GM12878 (cell line): Measurements from ENCODE around the gene BUB3. TPM values are rescaled to one million over a fixed set of nuclear protein-coding genes. Genes with fewer than 3 reads are reported as not detected.

Source experiments
- ATAC-seq: fragments of 200-7000 bp; cut with Tn5 transposase; 3 replicates; pipeline ENCODE4 v1.9.1; 2020; ENCODE audit warnings: mild to moderate bottlenecking, moderate library complexity
- BruUV-seq: library from RNA; stranded (reverse); fragments of 400-500 nt; replicated peaks from 2 replicates; lab custom pipeline; 2021; lab: Mats Ljungman, UMichigan
- CTCF ChIA-PET: fragments of 300-600 bp; sonication (Branson Sonifier 250); formaldehyde crosslinking; extraction: SDS; loops from one replicate; lab custom pipeline; 2021; ENCODE audit warnings: inconsistent platforms; lab: Yijun Ruan, JAX
- POLR2A ChIA-PET: fragments of 350-600 bp; formaldehyde crosslinking; extraction: SDS; loops from one replicate; lab custom pipeline; 2021; ENCODE audit warnings: inconsistent platforms; lab: Charles Lee
- RAD21 ChIA-PET: fragments of 300-600 bp; sonication (Branson Sonifier 250); formaldehyde crosslinking; loops from one replicate; lab custom pipeline; 2023; ENCODE audit warnings: antibody characterized with exemption; ENCODE audit not compliant: unreplicated experiment; lab: Charles Lee
- SMC1A ChIA-PET: fragments of 300-600 bp; sonication (Branson Sonifier 250); formaldehyde crosslinking; loops from one replicate; lab custom pipeline; 2023; ENCODE audit not compliant: unreplicated experiment, uncharacterized antibody; lab: Charles Lee
- DNase-seq: peaks from one replicate; pipeline ENCODE4 v3.0.0-alpha.2; 2011; ENCODE audit warnings: low read depth, low spot score
- FAIRE-seq: peaks from 3 replicates; lab custom pipeline; 2011; peaks lifted over from hg19 to GRCh38; lab: Jason Lieb, UNC
- H2AFZ ChIP-seq: 2 replicates; pipeline ENCODE4 v1.6.0; 2011; ENCODE audit warnings: low read depth, low read length, control low read depth; ENCODE audit not compliant: control insufficient read depth
- H3K27ac ChIP-seq: 2 replicates; pipeline ENCODE4 v1.5.1; 2011; ENCODE audit warnings: control low read depth; ENCODE audit not compliant: control insufficient read depth, insufficient read depth
- H3K27me3 ChIP-seq, 2 experiments: replicated peaks in 1 of 2; 2 replicates each; pipeline versions ENCODE4 v1.6.0 to v1.6.1; 2011; ENCODE audit warnings: low read length in 1 of 2; ENCODE audit not compliant: control insufficient read depth in 2 of 2, insufficient read depth in 2 of 2
- H3K36me3 ChIP-seq, 2 experiments: 2 replicates each; pipeline ENCODE4 v1.5.1; 2011; ENCODE audit warnings: low read length in 1 of 2; ENCODE audit not compliant: control insufficient read depth in 2 of 2, insufficient read depth in 2 of 2
- H3K4me1 ChIP-seq: 2 replicates; pipeline ENCODE4 v1.6.1; 2011; ENCODE audit warnings: mild to moderate bottlenecking, low read length, moderate library complexity, mixed read lengths; ENCODE audit not compliant: control insufficient read depth, insufficient read depth
- H3K4me2 ChIP-seq: 2 replicates; pipeline ENCODE4 v1.6.0; 2011; ENCODE audit warnings: control low read depth; ENCODE audit not compliant: control insufficient read depth, insufficient read depth
- H3K4me3 ChIP-seq: fragments of 200-600 bp; sonication (generic); 2 replicates; pipeline ENCODE4 v1.5.1; 2016
- H3K79me2 ChIP-seq: 2 replicates; pipeline ENCODE4 v1.6.0; 2011; ENCODE audit warnings: low read length; ENCODE audit not compliant: control insufficient read depth, insufficient read depth
- H3K9ac ChIP-seq: 2 replicates; pipeline ENCODE4 v1.8.0; 2011; ENCODE audit warnings: low read length, control low read depth, mixed read lengths; ENCODE audit not compliant: control insufficient read depth, insufficient read depth
- H3K9me3 ChIP-seq: replicated peaks from 3 replicates; pipeline ENCODE4 v1.5.1; 2011; ENCODE audit warnings: mild to moderate bottlenecking, low read length; ENCODE audit not compliant: control insufficient read depth, insufficient read depth
- H4K20me1 ChIP-seq: 2 replicates; pipeline ENCODE4 v1.6.0; 2011; ENCODE audit not compliant: control insufficient read depth, insufficient read depth
- EED ChIP-seq: sonication (generic); IDR thresholded peaks from 2 replicates; pipeline ENCODE4 v1.6.1; 2016; ENCODE audit warnings: antibody characterized with exemption, low read depth
- EZH2 ChIP-seq: IDR thresholded peaks from 2 replicates; pipeline ENCODE4 v1.6.1; 2012; ENCODE audit warnings: low read depth, mild to moderate bottlenecking, control low read depth, inconsistent platforms, low read length, borderline replicate concordance; ENCODE audit not compliant: control insufficient read depth
- HDAC6 ChIP-seq: fragments of 200-600 bp; sonication (generic); IDR thresholded peaks from one replicate; pipeline ENCODE4 v1.8.0; 2017; ENCODE audit warnings: antibody characterized with exemption; ENCODE audit not compliant: unreplicated experiment
- IKZF1 ChIP-seq: fragments of 450-650 bp; conservative IDR thresholded peaks from 2 replicates; pipeline ENCODE4 v1.6.1; 2017; ENCODE audit warnings: antibody characterized with exemption, mild to moderate bottlenecking
- JUNB ChIP-seq: IDR thresholded peaks from 2 replicates; pipeline ENCODE4 v1.6.1; 2016; ENCODE audit warnings: antibody characterized with exemption, mild to moderate bottlenecking
- NFYA ChIP-seq: IDR thresholded peaks from 2 replicates; pipeline ENCODE4 v1.6.1; 2011; ENCODE audit warnings: low read depth, mild to moderate bottlenecking, low read length, improper control_type of control experiment, borderline replicate concordance
- STAT1 ChIP-seq: fragments of 450-650 bp; conservative IDR thresholded peaks from 2 replicates; pipeline ENCODE4 v1.6.1; 2014; ENCODE audit warnings: antibody characterized with exemption, mild to moderate bottlenecking
- ZBTB40 ChIP-seq: fragments of 450-650 bp; IDR thresholded peaks from 2 replicates; pipeline ENCODE4 v1.6.1; 2016; ENCODE audit warnings: mild to moderate bottlenecking, moderate library complexity, borderline replicate concordance
- WGBS: methylation state at CpG from one replicate; pipeline ENCODE4 v1.1.6; 2016; ENCODE audit warnings: low lambda C conversion rate; ENCODE audit not compliant: insufficient replicate concordance, insufficient coverage; ENCODE audit errors: missing lambda C conversion rate; 5-methylcytosine and 5-hydroxymethylcytosine counted together
- in situ Hi-C: fragments of 300-500 bp; cut with MboI; formaldehyde crosslinking; loops from 9 replicates; pipeline ENCODE4 v1.14.3; 2018; ENCODE audit warnings: mixed read lengths
- intact Hi-C: fragments of 100-400 bp; cut with micrococcal nuclease; formaldehyde crosslinking; loops from one replicate; pipeline ENCODE4 v1.14.2; 2022; ENCODE audit not compliant: unreplicated experiment
- polyA plus RNA-seq, 11 experiments: library from polyadenylated mRNA; depleted of rRNA in 4 of 11; unstranded in 6 of 11; stranded (reverse) in 5 of 11; fragments of >200 nt; fragmentation: Nextera tagmentation in 4 of 11; fragmentation: Illumina TruSeq in 1 of 11; extraction: Ambion mirVana in 4 of 11; extraction: Trizol in 1 of 11; gene quantifications; 1 replicate in 1 of 11; 2 replicates in 10 of 11; pipeline versions ENCODE4 v1.2.1 to v1.2.3, GENCODE V29; 2011 to 2016; ENCODE audit warnings: inconsistent platforms in 2 of 11, missing spikeins in 2 of 11, low read depth in 1 of 11
- total RNA-seq, 4 experiments: library from RNA; depleted of rRNA in 3 of 4; stranded (reverse); fragments of >200 nt in 3 of 4; fragmentation: Illumina TruSeq in 1 of 4; extraction: Trizol in 1 of 4; gene quantifications; 2 replicates each; pipeline versions ENCODE4 v1.2.1 to v1.2.3, GENCODE V29; 2013 to 2021
- TF ChIP-seq, protein P1 (sequence below): IDR thresholded peaks from 2 replicates; pipeline ENCODE4 v1.6.1; 2012; ENCODE audit warnings: improper control_type of control experiment, low read depth, low read length; ENCODE audit not compliant: insufficient replicate concordance
- TF ChIP-seq, protein P2 (sequence below): IDR thresholded peaks from 2 replicates; pipeline ENCODE4 v1.6.1; 2012; ENCODE audit warnings: low read depth, low read length, improper control_type of control experiment

BUB3 gene
- total and polyA plus RNA-seq, 10 of the 15 experiments (the other 5 are each of a cell fraction or from before 2014, with no cell fraction given), result 260 to 1,126 (median 441) TPM

GRCh38 chr10:123183724-123184123 lies 29.5 kb downstream of the BUB3 start (continued):
- TF ChIP-seq, protein P1, sequence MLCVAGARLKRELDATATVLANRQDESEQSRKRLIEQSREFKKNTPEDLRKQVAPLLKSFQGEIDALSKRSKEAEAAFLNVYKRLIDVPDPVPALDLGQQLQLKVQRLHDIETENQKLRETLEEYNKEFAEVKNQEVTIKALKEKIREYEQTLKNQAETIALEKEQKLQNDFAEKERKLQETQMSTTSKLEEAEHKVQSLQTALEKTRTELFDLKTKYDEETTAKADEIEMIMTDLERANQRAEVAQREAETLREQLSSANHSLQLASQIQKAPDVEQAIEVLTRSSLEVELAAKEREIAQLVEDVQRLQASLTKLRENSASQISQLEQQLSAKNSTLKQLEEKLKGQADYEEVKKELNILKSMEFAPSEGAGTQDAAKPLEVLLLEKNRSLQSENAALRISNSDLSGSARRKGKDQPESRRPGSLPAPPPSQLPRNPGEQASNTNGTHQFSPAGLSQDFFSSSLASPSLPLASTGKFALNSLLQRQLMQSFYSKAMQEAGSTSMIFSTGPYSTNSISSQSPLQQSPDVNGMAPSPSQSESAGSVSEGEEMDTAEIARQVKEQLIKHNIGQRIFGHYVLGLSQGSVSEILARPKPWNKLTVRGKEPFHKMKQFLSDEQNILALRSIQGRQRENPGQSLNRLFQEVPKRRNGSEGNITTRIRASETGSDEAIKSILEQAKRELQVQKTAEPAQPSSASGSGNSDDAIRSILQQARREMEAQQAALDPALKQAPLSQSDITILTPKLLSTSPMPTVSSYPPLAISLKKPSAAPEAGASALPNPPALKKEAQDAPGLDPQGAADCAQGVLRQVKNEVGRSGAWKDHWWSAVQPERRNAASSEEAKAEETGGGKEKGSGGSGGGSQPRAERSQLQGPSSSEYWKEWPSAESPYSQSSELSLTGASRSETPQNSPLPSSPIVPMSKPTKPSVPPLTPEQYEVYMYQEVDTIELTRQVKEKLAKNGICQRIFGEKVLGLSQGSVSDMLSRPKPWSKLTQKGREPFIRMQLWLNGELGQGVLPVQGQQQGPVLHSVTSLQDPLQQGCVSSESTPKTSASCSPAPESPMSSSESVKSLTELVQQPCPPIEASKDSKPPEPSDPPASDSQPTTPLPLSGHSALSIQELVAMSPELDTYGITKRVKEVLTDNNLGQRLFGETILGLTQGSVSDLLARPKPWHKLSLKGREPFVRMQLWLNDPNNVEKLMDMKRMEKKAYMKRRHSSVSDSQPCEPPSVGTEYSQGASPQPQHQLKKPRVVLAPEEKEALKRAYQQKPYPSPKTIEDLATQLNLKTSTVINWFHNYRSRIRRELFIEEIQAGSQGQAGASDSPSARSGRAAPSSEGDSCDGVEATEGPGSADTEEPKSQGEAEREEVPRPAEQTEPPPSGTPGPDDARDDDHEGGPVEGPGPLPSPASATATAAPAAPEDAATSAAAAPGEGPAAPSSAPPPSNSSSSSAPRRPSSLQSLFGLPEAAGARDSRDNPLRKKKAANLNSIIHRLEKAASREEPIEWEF, result no peak
- TF ChIP-seq JUNB, result no peak

DNA sequence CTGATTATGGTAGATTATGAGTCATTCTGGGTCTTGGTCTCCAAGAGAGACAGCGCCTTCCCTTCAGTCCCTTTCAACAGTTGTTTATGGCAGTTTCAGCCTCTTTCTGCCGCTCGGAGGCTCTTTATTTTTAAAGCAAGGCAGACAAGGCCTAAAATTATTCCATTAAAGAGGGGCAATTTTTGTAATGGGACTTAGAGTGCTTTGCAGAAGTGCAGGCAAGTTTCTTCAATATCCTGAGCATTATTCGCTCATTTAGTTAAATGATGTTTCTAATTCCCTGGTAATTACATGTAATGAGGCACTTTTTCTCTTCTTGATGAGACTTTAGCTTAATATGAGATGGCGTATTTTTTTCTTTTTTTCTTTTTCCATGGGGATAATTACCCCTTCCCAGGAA lies 33.6 kb downstream of the BUB3 start:
- WGBS, result 100% methylated on average over 5 of the region's 5 CpGs
- Histone ChIP-seq H4K20me1 (no peaks in the 10 kb centered on the region), H3K36me3 (peaks cover 1 to 3% of the 10 kb centered on the region in 2 experiments; a peak in 3 of 4 replicates), H3K4me1 (no peaks in the 10 kb centered on the region), H3K4me3 (no peak overlapping the region), H3K9me3 (peaks cover 7% of the 10 kb centered on the region), H3K27me3 (no peaks in the 10 kb centered on the region), H3K4me2 (no peak overlapping the region), H2AFZ (no peak overlapping the region), H3K27ac (no peak overlapping the region), H3K9ac (no peak overlapping the region), H3K79me2 (no peaks in the 10 kb centered on the region)
- POLR2A ChIA-PET, result no interaction called here
- SMC1A ChIA-PET, result no interaction called here
- no TSS peak for BruUV-seq
- ATAC-seq (no peak), DNase-seq (no peak), FAIRE-seq (no peak)
- in situ Hi-C loops (no loop called here), intact Hi-C loops (no loop called here)
- CTCF ChIA-PET, result no interaction called here
- RAD21 ChIA-PET, result no interaction called here
- TF ChIP-seq JUNB (no peak), IKZF1 (no peak), EED (no peak), STAT1 (no peak), EZH2 (no peak), NFYA (no peak), HDAC6 (no peak), ZBTB40 (no peak)
- TF ChIP-seq, protein P2, sequence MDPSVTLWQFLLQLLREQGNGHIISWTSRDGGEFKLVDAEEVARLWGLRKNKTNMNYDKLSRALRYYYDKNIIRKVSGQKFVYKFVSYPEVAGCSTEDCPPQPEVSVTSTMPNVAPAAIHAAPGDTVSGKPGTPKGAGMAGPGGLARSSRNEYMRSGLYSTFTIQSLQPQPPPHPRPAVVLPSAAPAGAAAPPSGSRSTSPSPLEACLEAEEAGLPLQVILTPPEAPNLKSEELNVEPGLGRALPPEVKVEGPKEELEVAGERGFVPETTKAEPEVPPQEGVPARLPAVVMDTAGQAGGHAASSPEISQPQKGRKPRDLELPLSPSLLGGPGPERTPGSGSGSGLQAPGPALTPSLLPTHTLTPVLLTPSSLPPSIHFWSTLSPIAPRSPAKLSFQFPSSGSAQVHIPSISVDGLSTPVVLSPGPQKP, result no peak
